OCI-LY1 (cell line): ENCODE results near the gene CCM2.

Experiments used
- H2AFZ ChIP-seq: fragments of 200-600 bp; sonication (generic), shearing (Covaris generic); 2 replicates; pipeline ENCODE4 v1.6.0; 2014; ENCODE audit warnings: antibody characterized with exemption, mild to moderate bottlenecking, low read length
- H3F3A ChIP-seq: fragments of 200-600 bp; sonication (generic), shearing (Covaris generic); 2 replicates; pipeline ENCODE4 v1.6.0; 2014; ENCODE audit warnings: mild to moderate bottlenecking, antibody characterized with exemption, low read length, moderate library complexity; ENCODE audit not compliant: insufficient read depth
- H3K27ac ChIP-seq: fragments of 200-600 bp; sonication (generic); 2 replicates; pipeline ENCODE4 v1.5.1; 2014; ENCODE audit warnings: low read length, mixed run types, mild to moderate bottlenecking, low read depth; ENCODE audit not compliant: poor library complexity, severe bottlenecking
- H3K27me3 ChIP-seq: fragments of 200-600 bp; sonication (generic); 2 replicates; pipeline ENCODE4 v1.6.0; 2014; ENCODE audit warnings: antibody characterized with exemption, mild to moderate bottlenecking, low read length, moderate library complexity; ENCODE audit not compliant: insufficient read depth
- H3K36me3 ChIP-seq: fragments of 200-600 bp; sonication (generic); 2 replicates; pipeline ENCODE4 v1.6.1; 2014; ENCODE audit warnings: mild to moderate bottlenecking, antibody characterized with exemption, low read length, moderate library complexity, mixed read lengths; ENCODE audit not compliant: insufficient read depth
- H3K4me1 ChIP-seq: fragments of 200-600 bp; sonication (generic); 2 replicates; pipeline ENCODE4 v1.5.1; 2014; ENCODE audit warnings: mild to moderate bottlenecking, low read length, moderate library complexity; ENCODE audit not compliant: insufficient read depth, severe bottlenecking
- H3K4me2 ChIP-seq: fragments of 200-600 bp; sonication (generic), shearing (Covaris generic); 2 replicates; pipeline ENCODE4 v1.6.1; 2014; ENCODE audit warnings: low read length
- H3K4me3 ChIP-seq: fragments of 200-600 bp; sonication (generic); 2 replicates; pipeline ENCODE4 v1.5.1; 2014; ENCODE audit warnings: low read length, low read depth, mild to moderate bottlenecking, mixed read lengths; ENCODE audit not compliant: poor library complexity, severe bottlenecking
- H3K79me2 ChIP-seq: fragments of 200-600 bp; shearing (Covaris generic); 2 replicates; pipeline ENCODE4 v1.6.1; 2016; ENCODE audit warnings: mixed run types, low read length, mixed read lengths; ENCODE audit not compliant: insufficient read depth
- H3K9ac ChIP-seq: fragments of 200-600 bp; sonication (generic), shearing (Covaris generic); 2 replicates; pipeline ENCODE4 v1.6.1; 2014; ENCODE audit warnings: mild to moderate bottlenecking, low read length, mixed read lengths
- H3K9me2 ChIP-seq: fragments of 200-600 bp; sonication (generic), shearing (Covaris generic); 2 replicates; pipeline ENCODE4 v1.6.1; 2014; ENCODE audit warnings: low read depth, mild to moderate bottlenecking, low read length, mixed read lengths
- H3K9me3 ChIP-seq: fragments of 200-600 bp; shearing (Covaris generic); 2 replicates; pipeline ENCODE4 v1.6.1; 2014; ENCODE audit warnings: low read length, mixed read lengths
- H4K20me1 ChIP-seq: fragments of 200-600 bp; sonication (generic), shearing (Covaris generic); 2 replicates; pipeline ENCODE4 v1.6.0; 2016; ENCODE audit warnings: mild to moderate bottlenecking, low read length; ENCODE audit not compliant: insufficient read depth
- EZH2 ChIP-seq: fragments of 200-600 bp; sonication (generic), shearing (Covaris generic); IDR thresholded peaks from 2 replicates; pipeline ENCODE4 v1.8.0; 2017; ENCODE audit warnings: borderline replicate concordance, mixed run types, mild to moderate bottlenecking, antibody characterized with exemption, low read length, moderate library complexity, mixed read lengths
- TF ChIP-seq, protein P1 (sequence below): fragments of 200-600 bp; sonication (generic), shearing (Covaris generic); IDR thresholded peaks from 2 replicates; pipeline ENCODE4 v1.5.1; 2017; ENCODE audit warnings: mild to moderate bottlenecking, antibody characterized with exemption, low read length, moderate library complexity, mixed read lengths

Gene CCM2

DNA sequence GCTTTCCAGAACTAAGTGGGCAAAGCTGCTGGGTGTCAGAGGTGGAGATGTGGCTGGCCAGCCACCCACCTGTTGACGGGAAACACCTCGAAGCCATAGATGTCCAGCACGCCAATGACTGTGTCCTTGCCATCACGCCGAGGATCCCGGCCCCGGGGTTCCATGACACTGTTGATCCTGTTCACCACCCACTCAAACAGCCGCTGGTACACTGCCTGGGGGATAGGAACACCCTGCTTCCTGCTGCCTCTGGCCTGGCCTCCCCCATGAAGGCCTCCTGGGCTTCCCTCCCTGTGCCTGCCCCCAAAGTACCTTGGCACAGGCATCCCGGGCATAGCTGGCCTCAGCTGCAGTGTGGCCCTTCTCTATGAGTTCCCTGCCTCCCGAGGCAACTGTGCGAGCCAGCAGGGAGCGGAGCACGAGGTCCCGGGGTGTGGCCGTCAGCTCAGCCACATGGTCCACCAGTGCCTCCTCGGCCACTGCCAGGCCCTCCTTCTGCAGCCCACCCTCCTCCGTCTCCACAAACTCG lies 29.4 kb upstream of the CCM2 start:
- Histone ChIP-seq H3F3A (no peaks in the 10 kb centered on the region), H3K27me3 (no peaks in the 10 kb centered on the region), H3K79me2 (no peaks in the 10 kb centered on the region), H3K4me3 (no peak overlapping the region), H3K9me3 (no peaks in the 10 kb centered on the region), H3K27ac (no peak overlapping the region), H3K36me3 (peaks cover 13% of the 10 kb centered on the region; the same call in 1 of the 2 replicates), H4K20me1 (no peaks in the 10 kb centered on the region), H3K4me2 (no peak overlapping the region), H3K9ac (no peak overlapping the region), H2AFZ (no peak overlapping the region), H3K9me2 (no peaks in the 10 kb centered on the region), H3K4me1 (peaks cover 22% of the 10 kb centered on the region)
- no peak for TF ChIP-seq EZH2
- TF ChIP-seq, protein P1, sequence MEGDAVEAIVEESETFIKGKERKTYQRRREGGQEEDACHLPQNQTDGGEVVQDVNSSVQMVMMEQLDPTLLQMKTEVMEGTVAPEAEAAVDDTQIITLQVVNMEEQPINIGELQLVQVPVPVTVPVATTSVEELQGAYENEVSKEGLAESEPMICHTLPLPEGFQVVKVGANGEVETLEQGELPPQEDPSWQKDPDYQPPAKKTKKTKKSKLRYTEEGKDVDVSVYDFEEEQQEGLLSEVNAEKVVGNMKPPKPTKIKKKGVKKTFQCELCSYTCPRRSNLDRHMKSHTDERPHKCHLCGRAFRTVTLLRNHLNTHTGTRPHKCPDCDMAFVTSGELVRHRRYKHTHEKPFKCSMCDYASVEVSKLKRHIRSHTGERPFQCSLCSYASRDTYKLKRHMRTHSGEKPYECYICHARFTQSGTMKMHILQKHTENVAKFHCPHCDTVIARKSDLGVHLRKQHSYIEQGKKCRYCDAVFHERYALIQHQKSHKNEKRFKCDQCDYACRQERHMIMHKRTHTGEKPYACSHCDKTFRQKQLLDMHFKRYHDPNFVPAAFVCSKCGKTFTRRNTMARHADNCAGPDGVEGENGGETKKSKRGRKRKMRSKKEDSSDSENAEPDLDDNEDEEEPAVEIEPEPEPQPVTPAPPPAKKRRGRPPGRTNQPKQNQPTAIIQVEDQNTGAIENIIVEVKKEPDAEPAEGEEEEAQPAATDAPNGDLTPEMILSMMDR: no peak

DNA sequence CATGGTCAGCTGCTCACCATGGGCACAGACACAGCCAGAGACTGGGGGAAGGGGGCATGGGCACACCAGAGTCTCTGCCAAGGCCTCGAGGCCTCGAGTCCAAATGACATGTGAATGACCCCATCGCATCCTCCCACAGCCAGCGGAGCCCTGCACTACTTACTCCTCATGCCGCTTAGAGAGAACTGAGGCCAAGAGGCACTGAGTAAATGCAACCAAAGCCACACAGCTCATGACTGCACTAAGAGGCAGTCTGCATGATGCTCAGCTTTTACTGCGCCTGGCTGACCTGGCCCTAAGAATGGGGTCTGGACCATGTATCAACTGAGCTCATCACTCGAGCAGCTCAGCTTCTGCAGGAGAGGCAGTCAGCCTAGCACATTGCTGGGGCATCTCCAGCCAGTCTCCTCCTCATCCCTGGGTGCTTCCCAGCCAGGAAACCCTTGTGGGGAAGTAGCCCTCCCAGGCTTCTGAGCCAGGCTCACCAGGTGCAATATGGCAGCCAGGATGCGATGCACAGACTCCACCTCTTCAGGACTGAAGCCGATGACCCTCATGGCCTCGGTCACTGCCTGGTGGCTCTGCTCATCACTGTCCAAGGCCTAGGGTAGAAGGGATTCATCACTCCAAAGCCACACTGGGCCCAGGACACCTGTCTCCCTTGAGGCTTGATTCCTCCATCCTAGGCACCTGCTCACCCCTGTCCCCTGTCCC lies 28.7 kb upstream of the CCM2 start:
- Histone ChIP-seq H3K27me3 (no peaks in the 10 kb centered on the region), H3F3A (no peaks in the 10 kb centered on the region), H4K20me1 (no peaks in the 10 kb centered on the region), H3K4me2 (no peak overlapping the region), H3K27ac (no peak overlapping the region), H3K9me3 (no peaks in the 10 kb centered on the region), H3K4me1 (peaks cover 22% of the 10 kb centered on the region), H3K79me2 (no peaks in the 10 kb centered on the region), H3K9me2 (no peaks in the 10 kb centered on the region), H3K36me3 (peaks cover 20% of the 10 kb centered on the region; the same call in 1 of the 2 replicates), H3K4me3 (no peak overlapping the region), H2AFZ (no peak overlapping the region), H3K9ac (no peak overlapping the region)
- TF ChIP-seq, protein P1: no peak
- no peak for TF ChIP-seq EZH2

DNA sequence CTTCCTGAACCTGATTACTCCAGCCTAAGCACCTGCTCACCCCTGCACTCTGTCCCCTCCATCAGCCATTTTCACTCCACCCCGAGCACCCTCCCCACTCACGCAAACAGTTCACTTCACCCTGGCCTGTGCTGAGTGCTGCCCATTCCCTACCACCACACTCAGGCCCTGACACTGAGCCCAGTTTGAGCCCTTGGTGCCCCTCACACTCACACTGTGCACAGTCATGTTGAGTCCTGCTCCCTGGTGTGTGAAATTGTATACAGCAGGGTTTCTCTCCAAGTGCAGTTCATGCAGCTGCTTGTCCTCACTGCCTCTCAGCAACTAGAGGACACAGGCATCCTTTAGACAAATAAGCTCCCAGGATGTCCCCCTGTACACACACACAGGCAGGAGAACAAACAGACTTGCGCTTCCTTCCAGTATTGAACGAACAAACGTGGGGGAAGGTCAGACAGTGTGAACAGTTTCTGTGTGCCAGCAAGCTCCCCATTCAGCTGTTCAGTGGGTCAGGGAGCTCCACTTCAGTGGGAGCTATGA lies 28.0 kb upstream of the CCM2 start:
- no peaks in the 10 kb centered on the region for H3K9me2 ChIP-seq
- H3K27ac ChIP-seq: no peak overlapping the region
- no peaks in the 10 kb centered on the region for H3K79me2 ChIP-seq
- no peaks in the 10 kb centered on the region for H4K20me1 ChIP-seq
- H3K36me3 ChIP-seq: peaks cover 23% of the 10 kb centered on the region; the same call in 1 of the 2 replicates
- H3K9ac ChIP-seq: no peak overlapping the region
- H3K4me3 ChIP-seq: no peak overlapping the region
- TF ChIP-seq EZH2: no peak
- TF ChIP-seq, protein P1: no peak
- H3F3A ChIP-seq: no peaks in the 10 kb centered on the region
- H3K4me1 ChIP-seq: peaks cover 25% of the 10 kb centered on the region
- no peak overlapping the region for H3K4me2 ChIP-seq
- H3K9me3 ChIP-seq: no peaks in the 10 kb centered on the region
- H3K27me3 ChIP-seq: no peaks in the 10 kb centered on the region
- H2AFZ ChIP-seq: no peak overlapping the region
